ENCODE results near the gene PANK2.
"Not testable (repeated sequence)": the region's sequence is repeated elsewhere in the genome, so short reads cannot be mapped to it uniquely, and the experiment has no call there.

The PANK2 gene

GRCh38 chr20:3871550-3872265 lies 17.5 kb upstream of the PANK2 start:
- no peak for DNase-seq

GRCh38 chr20:3873507-3873906 lies 15.7 kb upstream of the PANK2 start:
- no peak for DNase-seq

- no peak for DNase-seq
Observed at GRCh38 chr20:3874194-3874844, 14.9 kb upstream of the PANK2 start.

- no peak for DNase-seq
Observed at GRCh38 chr20:3875378-3875974, 13.7 kb upstream of the PANK2 start.

- no peak for DNase-seq
Observed at GRCh38 chr20:3876000-3876399, 13.2 kb upstream of the PANK2 start.

GRCh38 chr20:3876676-3877075 lies 12.5 kb upstream of the PANK2 start:
- no peak for DNase-seq

GRCh38 chr20:3878921-3879274 lies 10.3 kb upstream of the PANK2 start:
- DNase-seq: not testable (repeated sequence)

GRCh38 chr20:3885715-3886114 lies 3.5 kb upstream of the PANK2 start:
- no peak for DNase-seq

GRCh38 chr20:3887876-3888620 lies 1.1 kb upstream of the PANK2 start:
- DNase-seq: no peak

GRCh38 chr20:3889489-3890397 lies 556 bp downstream of the PANK2 start:
- DNase-seq: no peak

GRCh38 chr20:3890398-3890751 lies 1.2 kb downstream of the PANK2 start:
- DNase-seq: no peak

GRCh38 chr20:3890999-3891929 lies 2.1 kb downstream of the PANK2 start:
- DNase-seq: no peak

GRCh38 chr20:3894796-3895195 lies 5.6 kb downstream of the PANK2 start:
- no peak for DNase-seq

GRCh38 chr20:3896302-3896701 lies 7.1 kb downstream of the PANK2 start:
- no peak for DNase-seq

- no peak for DNase-seq
Observed at GRCh38 chr20:3896853-3897583, 7.8 kb downstream of the PANK2 start.

GRCh38 chr20:3898181-3898580 lies 9.0 kb downstream of the PANK2 start:
- DNase-seq: not testable (repeated sequence)

- no peak for DNase-seq
Observed at GRCh38 chr20:3898639-3899038, 9.5 kb downstream of the PANK2 start.

GRCh38 chr20:3900187-3900604 lies 11.0 kb downstream of the PANK2 start:
- no peak for DNase-seq

GRCh38 chr20:3901028-3901705 lies 12.0 kb downstream of the PANK2 start:
- no peak for DNase-seq

All from GOT3 (cell line).